ENCODE data around the gene CSGALNACT2.

GRCh38 chr10:43116596-43116995 lies 21.6 kb upstream of the CSGALNACT2 start:
- TF ChIP-seq BRD4 (IDR thresholded peaks at IDR 0.05) (no peak), CTCF (IDR thresholded peaks at IDR 0.05 in 2 of 3, conservative IDR thresholded peaks at IDR 0.05 in 1 of 3; ENCODE audit: insufficient read depth in 2 of 3, low read depth in 1 of 3, low read length in 3 of 3) (no peak), MTA3 (IDR thresholded peaks at IDR 0.05; ENCODE audit: borderline replicate concordance) (no peak), TRIM24 (IDR thresholded peaks at IDR 0.05) (no peak), POLR2A (conservative IDR thresholded peaks at IDR 0.05) (no peak)
